ENCODE results near the gene CIDEB. TPM values are rescaled to one million over a fixed set of nuclear protein-coding genes. Genes with fewer than 3 reads are reported as not detected.

The CIDEB gene
- total and polyA plus RNA-seq, 2 of the 8 experiments (the other 6 are each of a cell fraction or from before 2014, with no cell fraction given), result 0.11 TPM; not detected in 1

GRCh38 chr14:24347134-24347533 lies 39.4 kb upstream of the CIDEB start:
- CTCF ChIA-PET (ENCODE audit: partially characterized antibody), result interaction anchor here (0.6 to 4.4 kb wide), 12 partner anchors 12 to 142 kb away, joined by 3 to 33 read pairs (median 4); partner anchors contain the start of genes ADCY4, CIDEB and TSSK4
- H2BK20ac ChIP-seq (ENCODE audit: low read length), result no peak overlapping the region
- H3K36me3 ChIP-seq (ENCODE audit: control insufficient read depth in 2 of 4, insufficient read depth in 4 of 4, low read length in 3 of 4), result no peaks in the 10 kb centered on the region
- no peak overlapping the region for H3K4me2 ChIP-seq (ENCODE audit: insufficient read depth in 1 of 2, low read depth in 2 of 2, low read length in 2 of 2)
- H3K9me3 ChIP-seq (ENCODE audit: insufficient read depth in 2 of 2, low read depth in 1 of 2, low read length in 1 of 2), result no peaks in the 10 kb centered on the region
- H3K23ac ChIP-seq (ENCODE audit: insufficient read length), result no peak overlapping the region
- 42% methylated on average over 1 of the region's 1 CpG; no CpG with 5 or more reads in 1 of the 2 experiments for WGBS, 2 experiments (ENCODE audit: extremely low coverage in 1 of 2, insufficient coverage in 1 of 2, insufficient read length in 1 of 2, insufficient replicate concordance in 2 of 2, low coverage in 1 of 2, low lambda C conversion rate in 2 of 2, missing lambda C conversion rate in 1 of 2)
- no peaks in the 10 kb centered on the region for H3K4me1 ChIP-seq (replicated peaks in 1 of 4; ENCODE audit: control insufficient read depth in 3 of 4, insufficient read depth in 4 of 4, low read length in 3 of 4)
- H4K5ac ChIP-seq (ENCODE audit: insufficient read length, low read depth, low read length), result no peak overlapping the region
- no peak overlapping the region for H3K27ac ChIP-seq (ENCODE audit: low read depth, low read length)
- DNase-seq (ENCODE audit: low read depth in 1 of 2, low spot score in 2 of 2) (no peak), FAIRE-seq (no peak)
- H3K79me2 ChIP-seq (ENCODE audit: control insufficient read depth in 1 of 2, insufficient read depth in 2 of 2, low read length in 2 of 2), result no peaks in the 10 kb centered on the region
- H3K4ac ChIP-seq (replicated peaks; ENCODE audit: insufficient read length, low read depth, low read length), result no peak overlapping the region
- H2BK15ac ChIP-seq (ENCODE audit: low read length), result no peak overlapping the region
- no peak overlapping the region for H3K18ac ChIP-seq (ENCODE audit: extremely low read depth, low read length)
- H4K20me1 ChIP-seq (replicated peaks in 1 of 2; ENCODE audit: control insufficient read depth in 1 of 2, insufficient read depth in 2 of 2, low read length in 2 of 2), result peaks cover 0 to 2% of the 10 kb centered on the region in 2 experiments
- peaks cover 0 to 11% (median 8%) of the 10 kb centered on the region in 4 experiments; a peak in 6 of 7 replicates for H3K27me3 ChIP-seq (replicated peaks in 1 of 4; ENCODE audit: control insufficient read depth in 3 of 4, extremely low read depth in 1 of 4, insufficient read depth in 3 of 4, low read length in 3 of 4)
- H2BK12ac ChIP-seq (ENCODE audit: low read depth, low read length), result no peak overlapping the region
- H2BK120ac ChIP-seq (replicated peaks; ENCODE audit: low read depth, low read length), result no peak overlapping the region
- POLR2A ChIA-PET (ENCODE audit: partially characterized antibody), result interaction anchor here (0.7 kb wide), 1 partner anchor 17 kb away, joined by 3 read pairs; no protein-coding TSS in a partner anchor
- H2BK5ac ChIP-seq (ENCODE audit: low read depth, low read length), result no peak overlapping the region
- 0 out of 2 replicates have a peak, but pooled peaks cover 2% of the 10 kb centered on the region for H3K23me2 ChIP-seq (ENCODE audit: low read depth, low read length)
- H3K4me3 ChIP-seq (ENCODE audit: extremely low read depth in 1 of 4, insufficient read depth in 2 of 4, low read depth in 3 of 4, low read length in 4 of 4), result no peak overlapping the region
- no peak overlapping the region for H4K91ac ChIP-seq (replicated peaks; ENCODE audit: insufficient read length, low read length)
- H3K56ac ChIP-seq (replicated peaks; ENCODE audit: insufficient read length, low read depth, low read length), result no peak overlapping the region
- H3K9ac ChIP-seq (replicated peaks in 1 of 4; ENCODE audit: extremely low read depth in 1 of 4, low read depth in 3 of 4, low read length in 3 of 4), result no peak overlapping the region
- no peak overlapping the region for H3K14ac ChIP-seq (ENCODE audit: insufficient read length)
- no peak overlapping the region for H2AFZ ChIP-seq (ENCODE audit: low read length)
- no peaks in the 10 kb centered on the region for H3K79me1 ChIP-seq (ENCODE audit: low read depth, low read length)
- H4K8ac ChIP-seq (ENCODE audit: extremely low read depth, insufficient read depth, low read length), result no peak overlapping the region
- no peak overlapping the region for H2AK5ac ChIP-seq (ENCODE audit: low read depth, low read length)
- TF ChIP-seq SIN3A (conservative IDR thresholded peaks at IDR 0.05 in 1 of 2, IDR thresholded peaks at IDR 0.05 in 1 of 2; ENCODE audit: low read depth in 1 of 2, low read length in 2 of 2) (no peak), KDM1A (IDR thresholded peaks at IDR 0.05; ENCODE audit: borderline replicate concordance, low read length) (no peak), SIX5 (IDR thresholded peaks at IDR 0.05; ENCODE audit: low read depth, low read length) (no peak), NRF1 (IDR thresholded peaks at IDR 0.05; ENCODE audit: low read depth, low read length) (no peak), SP1 (IDR thresholded peaks at IDR 0.05; ENCODE audit: low read depth, low read length) (no peak), RNF2 (IDR thresholded peaks at IDR 0.05; ENCODE audit: borderline replicate concordance, low read depth, low read length, missing control alignments, poor library complexity, severe bottlenecking) (no peak), TAF7 (optimal IDR thresholded peaks at IDR 0.05; ENCODE audit: borderline replicate concordance, low read depth, low read length) (no peak), POLR2A (IDR thresholded peaks at IDR 0.05; ENCODE audit: control extremely low read depth in 1 of 2, low read depth in 2 of 2, low read length in 2 of 2) (no peak), E2F6 (IDR thresholded peaks at IDR 0.05) (no peak), USF2 (IDR thresholded peaks at IDR 0.05; ENCODE audit: low read length) (no peak)
